Stimulated activated CD4-positive, alpha-beta T cell treated with anti-CD3 and anti-CD28 coated beads, TNF-alpha, amount 100 ng/mL, for 48 hours (primary cell): Measurements from ENCODE around the gene TMEM61.
"Not testable (repeated sequence)": the region's sequence is repeated elsewhere in the genome, so short reads cannot be mapped to it uniquely, and the experiment has no call there.

Experiments used
- DNase-seq, 3 donors: peaks; one replicate each; pipeline ENCODE4 v3.0.0-alpha.2; 2020; ENCODE audit warnings: low read depth in 3 of 3

TMEM61 gene

GRCh38 chr1:55000110-55001085, 20.0 kb downstream of the TMEM61 start:
- DNase-seq, result no peak

GRCh38 chr1:55001311-55001710, 20.9 kb downstream of the TMEM61 start:
- no peak for DNase-seq

GRCh38 chr1:55002686-55003085, 22.3 kb downstream of the TMEM61 start:
- no peak for DNase-seq

- no peak for DNase-seq
Observed at GRCh38 chr1:55005351-55006140, 25.1 kb downstream of the TMEM61 start.

GRCh38 chr1:55006931-55007330, 26.5 kb downstream of the TMEM61 start:
- no peak for DNase-seq

- DNase-seq, result no peak
Observed at GRCh38 chr1:55007625-55008024, 27.2 kb downstream of the TMEM61 start.

GRCh38 chr1:55010194-55010886, 29.9 kb downstream of the TMEM61 start:
- no peak for DNase-seq

- no peak for DNase-seq
Observed at GRCh38 chr1:55010887-55011217, 30.4 kb downstream of the TMEM61 start.

- DNase-seq, result no peak
Observed at GRCh38 chr1:55012661-55013060, 32.2 kb downstream of the TMEM61 start.

GRCh38 chr1:55015123-55015522, 34.7 kb downstream of the TMEM61 start:
- no peak for DNase-seq

- no peak for DNase-seq
Observed at GRCh38 chr1:55015731-55016620, 35.5 kb downstream of the TMEM61 start.

GRCh38 chr1:55018395-55018794, 38.0 kb downstream of the TMEM61 start:
- no peak for DNase-seq

- DNase-seq, result peak; percentile 51 to 68 (median 66)
Observed at GRCh38 chr1:55021942-55022546, 41.6 kb downstream of the TMEM61 start.

- not testable (repeated sequence) for DNase-seq
Observed at GRCh38 chr1:55024163-55024562, 43.7 kb downstream of the TMEM61 start.

- not testable (repeated sequence) for DNase-seq
Observed at GRCh38 chr1:55026682-55027081, 46.3 kb downstream of the TMEM61 start.

GRCh38 chr1:55031098-55031497, 50.7 kb downstream of the TMEM61 start:
- DNase-seq, result not testable (repeated sequence)

- no peak for DNase-seq
Observed at GRCh38 chr1:55033265-55033614, 52.8 kb downstream of the TMEM61 start.

GRCh38 chr1:55034476-55035133, 54.2 kb downstream of the TMEM61 start:
- DNase-seq, result no peak

- DNase-seq, result no peak
Observed at GRCh38 chr1:55035904-55036303, 55.5 kb downstream of the TMEM61 start.
